Upper lobe of left lung (tissue), 4 donors: ENCODE data around the gene SEC31A.

Experiments
- CTCF ChIP-seq, 6 experiments: fragments of 450-650 bp in 4 of 6; fragments of 200-600 bp in 2 of 6; sonication (generic) in 2 of 6; IDR thresholded peaks; one replicate each; pipeline ENCODE4 v1.5.1; 2016 to 2019; ENCODE audit warnings: antibody characterized with exemption in 6 of 6
- EP300 ChIP-seq, 4 donors: sonication (generic); formaldehyde crosslinking; IDR thresholded peaks; one replicate each; pipeline ENCODE4 v1.5.1; 2017; ENCODE audit warnings: antibody characterized with exemption in 4 of 4, control low read depth in 2 of 4
- POLR2A ChIP-seq, 4 donors: fragments of 450-650 bp; IDR thresholded peaks; one replicate each; pipeline ENCODE4 v1.5.1; 2016 to 2017; ENCODE audit warnings: antibody characterized with exemption in 4 of 4, mild to moderate bottlenecking in 2 of 4
- POLR2AphosphoS5 ChIP-seq, 2 donors: sonication (generic); formaldehyde crosslinking; IDR thresholded peaks; one replicate each; pipeline ENCODE4 v1.5.1; 2017; ENCODE audit warnings: antibody characterized with exemption in 2 of 2

- TF ChIP-seq POLR2A (IDR thresholded peaks at IDR 0.05) (no peak), EP300 (IDR thresholded peaks at IDR 0.05) (no peak), CTCF (IDR thresholded peaks at IDR 0.05) (no peak), POLR2AphosphoS5 (IDR thresholded peaks at IDR 0.05) (no peak)
These were observed 22.4 kb downstream of the SEC31A start for GRCh38 chr4:82868572-82868971.
